CD4-positive, alpha-beta T cell treated with Interleukin-6 for 4 hours (primary cell): ENCODE data around the gene THAP8.

Experiments used
- DNase-seq: peaks from one replicate; pipeline ENCODE4 v3.0.0-alpha.2; 2020; ENCODE audit warnings: mixed read lengths

Gene THAP8

GRCh38 chr19:35992907-35993765 is 60.9 kb downstream of the THAP8 start:
- DNase-seq = no peak

- no peak for DNase-seq
Measured at GRCh38 chr19:35991731-35992450, 62.2 kb downstream of the THAP8 start.

GRCh38 chr19:35990771-35991730 is 63.0 kb downstream of the THAP8 start:
- no peak for DNase-seq

GRCh38 chr19:35990156-35990555 is 63.9 kb downstream of the THAP8 start:
- no peak for DNase-seq

- DNase-seq = no peak
Measured at GRCh38 chr19:35988824-35989223, 65.3 kb downstream of the THAP8 start.

GRCh38 chr19:35987571-35987896 is 66.6 kb downstream of the THAP8 start:
- DNase-seq = no peak

GRCh38 chr19:35986664-35987570 is 67.2 kb downstream of the THAP8 start:
- DNase-seq = peak; percentile 34

- DNase-seq = no peak
Measured at GRCh38 chr19:35986111-35986510, 68.0 kb downstream of the THAP8 start.
